Prostate gland (tissue), 2 donors: ENCODE measurements around the gene CHI3L1. TPM values are rescaled to one million over a fixed set of nuclear protein-coding genes. Genes with fewer than 3 reads are reported as not detected.

Experiments
- DNase-seq: peaks from one replicate; pipeline ENCODE4 v3.0.0-alpha.2; 2019; ENCODE audit warnings: low spot score
- H3K27ac ChIP-seq, 2 donors: fragments of 200-600 bp; sonication (generic); 2 replicates each; pipeline ENCODE4 v1.5.1; 2017 to 2019
- H3K27me3 ChIP-seq: fragments of 200-600 bp; sonication (generic); replicated peaks from 2 replicates; pipeline ENCODE4 v1.5.1; 2019; ENCODE audit not compliant: insufficient read depth
- H3K36me3 ChIP-seq, 2 donors: fragments of 200-600 bp; sonication (generic); 1 replicate in 1 of 2; 2 replicates in 1 of 2; pipeline versions ENCODE4 v1.5.1 to v1.8.1; 2017 to 2019
- H3K4me1 ChIP-seq: fragments of 200-600 bp; sonication (generic); replicated peaks from 2 replicates; pipeline ENCODE4 v1.5.1; 2019
- H3K4me3 ChIP-seq, 2 donors: fragments of 200-600 bp; sonication (generic); 2 replicates each; pipeline ENCODE4 v1.5.1; 2017 to 2019
- H3K9me3 ChIP-seq: fragments of 200-600 bp; sonication (generic); 2 replicates; pipeline ENCODE4 v1.5.1; 2017
- CTCF ChIP-seq, 4 experiments: fragments of 200-600 bp in 2 of 4; fragments of 450-650 bp in 2 of 4; sonication (generic) in 2 of 4; IDR thresholded peaks; 1 replicate in 3 of 4; 2 replicates in 1 of 4; pipeline ENCODE4 v1.5.1; 2016 to 2019; ENCODE audit warnings: antibody characterized with exemption in 4 of 4, mild to moderate bottlenecking in 2 of 4, moderate library complexity in 2 of 4
- POLR2A ChIP-seq: fragments of 450-650 bp; IDR thresholded peaks from one replicate; pipeline ENCODE4 v1.6.1; 2016; ENCODE audit warnings: antibody characterized with exemption, mild to moderate bottlenecking
- POLR2AphosphoS5 ChIP-seq: sonication (generic); formaldehyde crosslinking; IDR thresholded peaks from one replicate; pipeline ENCODE4 v1.6.1; 2017; ENCODE audit warnings: antibody characterized with exemption
- WGBS: methylation state at CpG from one replicate; pipeline ENCODE4 v1.1.5; 2018; 5-methylcytosine and 5-hydroxymethylcytosine counted together
- intact Hi-C: fragments of 100-400 bp; cut with DNase I; formaldehyde crosslinking; loops from one replicate; pipeline ENCODE4 v1.14.2; 2022
- total RNA-seq, 2 donors: library from RNA; depleted of rRNA; stranded (reverse); fragments of >200 nt; gene quantifications; one replicate each; pipeline ENCODE4 v1.1.0, GENCODE V29; 2016

CHI3L1 gene
- total RNA-seq, 2 donors from 2014 or later = 1.4 to 12.6 TPM

GRCh38 chr1:203180611-203181330 is 5.7 kb downstream of the CHI3L1 start:
- Histone ChIP-seq H3K4me1 (no peaks in the 10 kb centered on the region), H3K36me3 (no peaks in the 10 kb centered on the region), H3K27me3 (no peaks in the 10 kb centered on the region), H3K27ac (no peak overlapping the region), H3K9me3 (no peaks in the 10 kb centered on the region), H3K4me3 (no peak overlapping the region)
- WGBS = 55% methylated on average over 11 of the region's 11 CpGs
- intact Hi-C loops = no loop called here
- no peak for DNase-seq
- no peak for TF ChIP-seq POLR2AphosphoS5
- TF ChIP-seq POLR2A = no peak
- TF ChIP-seq CTCF (IDR thresholded peaks at IDR 0.05) = no peak

GRCh38 chr1:203179667-203180005 is 6.9 kb downstream of the CHI3L1 start:
- Histone ChIP-seq H3K27ac (no peak overlapping the region), H3K9me3 (no peaks in the 10 kb centered on the region), H3K36me3 (no peaks in the 10 kb centered on the region), H3K27me3 (no peaks in the 10 kb centered on the region), H3K4me1 (no peaks in the 10 kb centered on the region), H3K4me3 (no peak overlapping the region)
- intact Hi-C loops = no loop called here
- WGBS = 94% methylated on average over 10 of the region's 10 CpGs
- no peak for DNase-seq
- TF ChIP-seq POLR2A (no peak), POLR2AphosphoS5 (no peak), CTCF (IDR thresholded peaks at IDR 0.05) (no peak)

- TF ChIP-seq POLR2A = no peak
- no peak for TF ChIP-seq CTCF (IDR thresholded peaks at IDR 0.05)
- no peak for TF ChIP-seq POLR2AphosphoS5
- 94% methylated on average over 14 of the region's 14 CpGs for WGBS
- no peak for DNase-seq
- H3K27ac ChIP-seq = no peak overlapping the region
- H3K4me3 ChIP-seq = no peak overlapping the region
- no peaks in the 10 kb centered on the region for H3K4me1 ChIP-seq
- no peaks in the 10 kb centered on the region for H3K36me3 ChIP-seq
- intact Hi-C loops = no loop called here
- H3K27me3 ChIP-seq = no peaks in the 10 kb centered on the region
- no peaks in the 10 kb centered on the region for H3K9me3 ChIP-seq
These were observed 7.5 kb downstream of the CHI3L1 start for GRCh38 chr1:203178821-203179666.

GRCh38 chr1:203178083-203178482 is 8.4 kb downstream of the CHI3L1 start:
- H3K4me3 ChIP-seq = no peak overlapping the region
- H3K36me3 ChIP-seq = no peaks in the 10 kb centered on the region
- DNase-seq = no peak
- no peak overlapping the region for H3K27ac ChIP-seq
- 78% methylated on average over 5 of the region's 5 CpGs for WGBS
- TF ChIP-seq POLR2A (no peak), CTCF (IDR thresholded peaks at IDR 0.05) (no peak)
- H3K9me3 ChIP-seq = no peaks in the 10 kb centered on the region
- intact Hi-C loops = no loop called here
- no peaks in the 10 kb centered on the region for H3K4me1 ChIP-seq
- no peaks in the 10 kb centered on the region for H3K27me3 ChIP-seq
